Loucy (cell line): Measurements from ENCODE around the gene COL1A1.

ENCODE experiments used
- H2AFZ ChIP-seq: fragments of 200-600 bp; sonication (generic); 2 replicates; pipeline ENCODE4 v1.6.0; 2016; ENCODE audit warnings: antibody characterized with exemption, mild to moderate bottlenecking, low read length, moderate library complexity
- H3F3A ChIP-seq: fragments of 200-600 bp; 2 replicates; pipeline ENCODE4 v1.6.0; 2016; ENCODE audit warnings: antibody characterized with exemption, low read depth, mild to moderate bottlenecking
- H3K27me3 ChIP-seq: fragments of 200-600 bp; sonication (generic); 2 replicates; pipeline ENCODE4 v1.6.1; 2014; ENCODE audit warnings: low read length, mild to moderate bottlenecking; ENCODE audit not compliant: insufficient read depth, poor library complexity, severe bottlenecking
- H3K36me3 ChIP-seq: fragments of 200-600 bp; sonication (generic); 2 replicates; pipeline ENCODE4 v1.6.1; 2016; ENCODE audit warnings: low read length; ENCODE audit not compliant: insufficient read depth
- H3K4me1 ChIP-seq: fragments of 200-600 bp; sonication (generic); 2 replicates; pipeline ENCODE4 v1.5.1; 2014; ENCODE audit warnings: low read length, mild to moderate bottlenecking; ENCODE audit not compliant: insufficient read depth, poor library complexity, severe bottlenecking
- H3K4me2 ChIP-seq: fragments of 200-600 bp; sonication (generic); 2 replicates; pipeline ENCODE4 v1.6.0; 2014; ENCODE audit warnings: antibody characterized with exemption, low read length, low read depth, mild to moderate bottlenecking; ENCODE audit not compliant: poor library complexity, severe bottlenecking
- H3K4me3 ChIP-seq: fragments of 200-600 bp; sonication (generic); 2 replicates; pipeline ENCODE4 v1.5.1; 2014; ENCODE audit warnings: low read length, mild to moderate bottlenecking, mixed read lengths; ENCODE audit not compliant: poor library complexity, severe bottlenecking
- H3K79me2 ChIP-seq: fragments of 200-600 bp; sonication (generic); 2 replicates; pipeline ENCODE4 v1.6.1; 2014; ENCODE audit warnings: low read length; ENCODE audit not compliant: insufficient read depth
- H3K9ac ChIP-seq: fragments of 200-600 bp; sonication (generic); 2 replicates; pipeline ENCODE4 v1.6.0; 2014; ENCODE audit warnings: mild to moderate bottlenecking, low read depth, low read length, moderate library complexity; ENCODE audit not compliant: poor library complexity, severe bottlenecking
- H3K9me2 ChIP-seq: fragments of 200-600 bp; sonication (generic); replicated peaks from 2 replicates; pipeline ENCODE4 v1.6.1; 2016; ENCODE audit warnings: low read depth, low read length, mixed read lengths
- H3K9me3 ChIP-seq: fragments of 200-600 bp; sonication (generic); 2 replicates; pipeline ENCODE4 v1.6.1; 2014; ENCODE audit warnings: mild to moderate bottlenecking, antibody characterized with exemption, low read length, low read depth; ENCODE audit not compliant: insufficient read depth
- H4K20me1 ChIP-seq: fragments of 200-600 bp; sonication (generic); 2 replicates; pipeline ENCODE4 v1.6.0; 2014; ENCODE audit warnings: antibody characterized with exemption, low read length, mild to moderate bottlenecking; ENCODE audit not compliant: insufficient read depth, poor library complexity, severe bottlenecking
- CTCF ChIP-seq: fragments of 200-600 bp; sonication (generic); conservative IDR thresholded peaks from 2 replicates; pipeline ENCODE4 v1.5.1; 2014; ENCODE audit warnings: mild to moderate bottlenecking, antibody characterized with exemption, low read length
- EZH2phosphoT487 ChIP-seq: fragments of 200-600 bp; IDR thresholded peaks from 2 replicates; pipeline ENCODE4 v1.6.1; 2018; ENCODE audit warnings: antibody characterized with exemption, mild to moderate bottlenecking, moderate library complexity, borderline replicate concordance

Gene COL1A1

GRCh38 chr17:50181144-50181543, 20.3 kb downstream of the COL1A1 start:
- Histone ChIP-seq H3K4me2 (no peak overlapping the region), H3K4me3 (no peak overlapping the region), H3F3A (no peaks in the 10 kb centered on the region), H3K27me3 (no peaks in the 10 kb centered on the region), H3K4me1 (no peaks in the 10 kb centered on the region), H3K9ac (no peak overlapping the region), H3K36me3 (no peaks in the 10 kb centered on the region), H2AFZ (no peak overlapping the region), H3K9me2 (no peaks in the 10 kb centered on the region), H3K79me2 (no peaks in the 10 kb centered on the region), H3K9me3 (no peaks in the 10 kb centered on the region), H4K20me1 (no peaks in the 10 kb centered on the region)
- TF ChIP-seq EZH2phosphoT487: no peak
- no peak for TF ChIP-seq CTCF

- Histone ChIP-seq H2AFZ (no peak overlapping the region), H4K20me1 (no peaks in the 10 kb centered on the region), H3K27me3 (no peaks in the 10 kb centered on the region), H3K79me2 (no peaks in the 10 kb centered on the region), H3K9me3 (no peaks in the 10 kb centered on the region), H3K4me1 (no peaks in the 10 kb centered on the region), H3K4me3 (no peak overlapping the region), H3K36me3 (no peaks in the 10 kb centered on the region), H3K9me2 (no peaks in the 10 kb centered on the region), H3F3A (no peaks in the 10 kb centered on the region), H3K4me2 (no peak overlapping the region), H3K9ac (no peak overlapping the region)
- TF ChIP-seq CTCF: no peak
- no peak for TF ChIP-seq EZH2phosphoT487
Measured at GRCh38 chr17:50180620-50181019, 20.8 kb downstream of the COL1A1 start.

- Histone ChIP-seq H3K4me2 (no peak overlapping the region), H3K27me3 (no peaks in the 10 kb centered on the region), H3K4me1 (no peaks in the 10 kb centered on the region), H3K36me3 (no peaks in the 10 kb centered on the region), H3K9ac (no peak overlapping the region), H3K9me2 (no peaks in the 10 kb centered on the region), H3K4me3 (no peak overlapping the region), H3F3A (no peaks in the 10 kb centered on the region), H3K79me2 (no peaks in the 10 kb centered on the region), H2AFZ (no peak overlapping the region), H3K9me3 (no peaks in the 10 kb centered on the region), H4K20me1 (no peaks in the 10 kb centered on the region)
- no peak for TF ChIP-seq CTCF
Measured at GRCh38 chr17:50180111-50180510, 21.3 kb downstream of the COL1A1 start.
